Right ventricle myocardium inferior (tissue), 1 donor: ENCODE data around the gene PDPK1. TPM values are rescaled to one million over a fixed set of nuclear protein-coding genes. Genes with fewer than 3 reads are reported as not detected.
"Not testable (repeated sequence)": the region's sequence is repeated elsewhere in the genome, so short reads cannot be mapped to it uniquely, and the experiment has no call there.

Source experiments
- ATAC-seq: fragments of 200-7000 bp; cut with Tn5 transposase; one replicate; pipeline ENCODE4 v1.9.1; 2020; ENCODE audit warnings: mild to moderate bottlenecking, moderate library complexity
- DNase-seq: peaks from one replicate; pipeline ENCODE4 v3.0.0; 2021; ENCODE audit errors: missing footprints
- intact Hi-C: fragments of 100-400 bp; cut with DNase I; formaldehyde crosslinking; loops from one replicate; pipeline ENCODE4 v1.11.0; 2022
- total RNA-seq: library from RNA; stranded (reverse); fragmentation: NEBNext Ultra II Directional; extraction: Animal tissue kit (Norgen Biotek cat#: 25700); gene quantifications from one replicate; pipeline ENCODE4 v1.2.1, GENCODE V29; 2021
- donor health status: DM: no; HTN: yes; CAD: no; lungs with severe emphysema.

The PDPK1 gene
- total RNA-seq, 1 donor from 2014 or later, result 47.1 TPM

- ATAC-seq, result peak; percentile 96
- peak; percentile 100 for DNase-seq
These were observed 5.9 kb upstream of the PDPK1 start for GRCh38 chr16:2531696-2532493.

GRCh38 chr16:2532494-2533141, 5.2 kb upstream of the PDPK1 start:
- ATAC-seq, result peak; percentile 10
- peak; percentile 85 for DNase-seq
- intact Hi-C loops, result no loop called here

More at GRCh38 chr16:2531696-2532493, 5.9 kb upstream of the PDPK1 start:
- intact Hi-C loops, result no loop called here

- ATAC-seq, DNase-seq: not testable (repeated sequence)
These were observed 4.6 kb upstream of the PDPK1 start for GRCh38 chr16:2533142-2533755.

GRCh38 chr16:2533912-2534311, 3.9 kb upstream of the PDPK1 start:
- peak; percentile 15 for DNase-seq
- intact Hi-C loops, result no loop called here
- ATAC-seq, result no peak

More at GRCh38 chr16:2533142-2533755, 4.6 kb upstream of the PDPK1 start:
- intact Hi-C loops, result not testable (repeated sequence)

DNA sequence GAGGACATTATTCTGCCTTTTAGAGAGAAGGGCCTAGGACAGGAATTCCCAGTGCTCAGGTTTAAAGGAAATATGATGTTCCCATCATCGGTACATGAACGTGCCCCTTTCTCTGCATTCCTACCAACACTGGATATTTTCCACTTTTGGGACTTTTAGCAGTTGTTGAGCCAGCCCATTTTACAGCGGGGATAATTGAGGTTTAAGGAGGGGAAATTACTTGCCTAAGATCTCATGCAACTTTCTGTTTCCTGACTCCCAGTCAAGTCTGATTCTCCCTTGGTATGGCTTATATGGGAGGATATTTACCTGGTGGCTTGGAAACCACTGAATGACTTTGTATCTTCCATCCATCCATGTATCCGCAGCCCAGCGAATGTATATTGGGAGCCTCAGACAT, 3.5 kb upstream of the PDPK1 start:
- intact Hi-C loops, DNase-seq, ATAC-seq: not testable (repeated sequence)

- intact Hi-C loops, result no loop called here
- DNase-seq (peak; percentile 34), ATAC-seq (no peak)
These were observed 2.2 kb upstream of the PDPK1 start for GRCh38 chr16:2535625-2536013.

GRCh38 chr16:2539192-2539844, 1.5 kb downstream of the PDPK1 start:
- not testable (repeated sequence) for ATAC-seq

DNA sequence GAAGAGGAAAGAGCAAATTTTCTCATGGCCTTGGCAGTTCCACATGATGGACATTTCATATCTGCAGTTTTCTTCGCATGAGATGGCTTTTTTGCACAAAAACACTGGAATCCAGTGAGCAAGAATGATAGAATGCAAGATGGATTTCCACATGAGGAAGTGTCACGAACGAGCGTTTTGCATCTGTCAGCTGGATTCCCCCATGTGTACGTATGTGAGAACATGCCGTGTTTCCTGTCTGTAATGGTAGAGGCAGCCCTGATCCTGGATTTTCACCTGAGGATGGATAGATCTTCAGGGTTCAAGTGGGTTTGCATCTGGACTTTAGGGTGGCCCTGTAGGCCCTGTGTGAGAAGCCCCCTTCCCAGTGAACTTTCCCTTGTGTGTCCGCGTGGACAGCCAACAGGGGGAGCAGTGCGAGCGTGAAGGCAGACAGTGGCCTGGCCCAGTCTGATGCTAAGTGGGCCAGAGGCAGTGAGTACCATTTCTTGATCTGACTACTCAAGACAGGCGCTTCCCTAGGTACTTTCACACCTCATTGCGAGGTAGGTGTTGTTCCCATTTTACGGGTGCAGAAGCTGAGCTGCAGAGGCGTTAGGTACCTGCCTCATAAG, 2.1 kb downstream of the PDPK1 start:
- ATAC-seq, intact Hi-C loops, DNase-seq: not testable (repeated sequence)

More at GRCh38 chr16:2539192-2539844, 1.5 kb downstream of the PDPK1 start:
- intact Hi-C loops, DNase-seq: not testable (repeated sequence)

GRCh38 chr16:2540912-2541311, 3.1 kb downstream of the PDPK1 start:
- ATAC-seq, DNase-seq, intact Hi-C loops: not testable (repeated sequence)

DNA sequence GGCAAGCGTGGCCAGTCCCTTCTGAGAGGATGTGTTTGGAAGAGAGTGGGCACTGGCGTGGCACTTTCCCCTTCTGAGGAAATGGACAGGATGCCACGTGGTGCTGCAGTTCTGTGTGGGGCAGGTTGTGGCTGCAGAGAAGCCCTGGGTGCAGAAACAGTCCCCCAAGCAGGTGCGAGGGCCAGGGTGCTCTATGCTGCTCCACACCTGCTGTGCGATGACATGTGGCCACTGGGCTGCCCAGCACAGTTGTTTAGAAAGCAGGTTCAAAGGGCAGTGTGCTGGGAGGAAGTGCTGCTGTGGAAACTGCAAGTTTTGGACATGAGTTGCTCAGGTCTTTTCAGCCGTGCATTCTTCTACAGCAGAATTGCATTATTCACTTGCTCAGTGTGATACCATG, 3.6 kb downstream of the PDPK1 start:
- not testable (repeated sequence) for DNase-seq, ATAC-seq

DNA sequence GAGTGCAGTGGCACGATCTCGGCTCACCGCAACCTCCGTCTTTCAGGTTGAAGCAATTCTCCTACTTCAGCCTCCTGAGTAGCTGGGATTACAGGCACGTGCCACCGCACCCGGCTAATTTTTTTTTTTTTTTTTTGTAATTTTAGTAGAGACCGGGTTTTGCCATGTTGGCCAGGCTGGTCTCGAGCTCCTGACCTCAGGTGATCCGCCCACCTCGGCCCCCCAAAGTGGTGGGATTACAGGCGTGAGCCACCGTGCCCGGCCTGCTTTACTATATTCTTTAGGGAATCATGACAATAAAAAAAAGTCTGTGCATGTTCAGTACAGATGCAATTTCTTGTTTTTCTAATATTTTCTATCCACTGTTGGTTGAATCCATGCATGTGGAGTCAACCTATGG, 6.0 kb downstream of the PDPK1 start:
- ATAC-seq, DNase-seq, intact Hi-C loops: not testable (repeated sequence)

More for the DNA sequence above, 3.6 kb downstream of the PDPK1 start:
- intact Hi-C loops, result not testable (repeated sequence)

- ATAC-seq, intact Hi-C loops, DNase-seq: not testable (repeated sequence)
These were observed 12.6 kb downstream of the PDPK1 start for GRCh38 chr16:2550283-2550878.

DNA sequence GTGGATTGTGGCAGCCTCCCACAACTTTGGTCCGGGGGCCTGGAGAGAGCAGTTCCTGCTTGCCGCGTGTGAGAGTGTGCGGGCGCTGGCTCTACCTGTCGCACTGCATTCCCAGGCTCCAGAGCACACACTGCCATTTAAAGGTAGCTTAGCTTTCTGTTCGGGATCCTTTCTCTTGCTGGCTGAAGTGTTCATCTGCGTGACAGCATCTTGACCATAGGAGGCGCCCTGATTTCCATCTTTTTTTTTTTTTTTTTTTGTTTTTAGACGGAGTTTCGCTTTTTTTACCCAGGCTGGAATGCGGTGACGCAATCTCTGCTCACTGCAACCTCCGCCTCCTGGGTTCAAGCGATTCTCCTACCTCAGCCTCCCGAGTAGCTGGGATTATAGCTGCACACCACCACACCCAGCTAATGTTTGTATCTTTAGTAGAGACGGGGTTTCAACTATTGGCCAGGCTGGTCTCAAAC, 13.6 kb downstream of the PDPK1 start:
- ATAC-seq, intact Hi-C loops: not testable (repeated sequence)
- DNase-seq, result peak; percentile 9

DNA sequence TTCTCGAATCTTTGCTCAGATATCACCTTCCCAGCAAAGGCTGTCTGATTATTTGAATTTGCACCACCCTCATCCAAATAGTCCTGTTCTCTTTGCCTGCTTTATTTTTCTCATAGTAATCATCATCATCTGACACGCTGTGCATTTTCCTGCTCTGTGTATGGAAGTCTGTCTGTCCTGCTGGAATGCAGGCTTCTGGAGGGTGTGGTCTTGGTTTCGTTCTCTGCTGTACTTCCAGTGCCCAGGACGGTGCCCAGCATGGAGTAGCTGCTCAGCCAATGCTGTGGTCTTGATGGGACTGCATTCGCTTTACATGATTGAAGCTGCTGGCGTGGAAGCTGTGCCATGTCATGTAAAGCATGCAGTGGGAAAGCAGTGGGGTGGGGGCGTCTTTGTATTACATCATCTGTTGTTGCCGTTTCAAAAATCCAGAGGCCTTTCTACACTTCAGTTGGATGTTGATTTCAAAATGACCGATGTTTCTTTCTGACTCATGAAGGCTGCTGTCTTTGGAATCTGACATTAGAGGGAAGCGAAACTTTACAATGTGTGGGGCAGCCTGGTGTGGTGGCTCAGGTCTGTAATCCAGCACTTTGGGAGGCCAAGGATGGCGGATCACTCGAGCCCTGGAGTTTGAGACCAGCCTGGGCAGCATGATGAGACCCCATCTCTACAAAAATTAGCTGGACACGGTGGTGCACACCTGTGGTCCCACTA, 17.0 kb downstream of the PDPK1 start:
- ATAC-seq, DNase-seq, intact Hi-C loops: not testable (repeated sequence)

DNA sequence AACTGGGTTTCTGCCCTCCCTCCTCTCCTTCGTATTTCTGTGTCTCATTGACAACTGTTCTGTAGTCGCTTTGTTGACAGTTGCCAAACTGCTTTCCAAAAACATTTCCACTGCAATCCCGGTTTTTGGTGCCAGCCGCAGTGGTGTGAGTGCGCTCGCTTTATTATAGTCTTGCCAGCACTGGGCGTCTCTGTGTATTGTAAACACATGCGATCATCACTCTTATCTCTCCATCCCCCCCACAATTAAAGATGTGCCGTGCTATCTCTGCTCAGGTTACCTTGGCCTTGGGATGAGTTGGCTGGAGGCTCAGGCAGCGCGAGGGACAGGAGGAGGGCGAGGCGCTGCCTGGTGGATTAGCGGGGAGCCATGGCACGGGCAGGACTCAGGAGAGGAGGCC, 19.3 kb downstream of the PDPK1 start:
- DNase-seq, ATAC-seq, intact Hi-C loops: not testable (repeated sequence)

DNA sequence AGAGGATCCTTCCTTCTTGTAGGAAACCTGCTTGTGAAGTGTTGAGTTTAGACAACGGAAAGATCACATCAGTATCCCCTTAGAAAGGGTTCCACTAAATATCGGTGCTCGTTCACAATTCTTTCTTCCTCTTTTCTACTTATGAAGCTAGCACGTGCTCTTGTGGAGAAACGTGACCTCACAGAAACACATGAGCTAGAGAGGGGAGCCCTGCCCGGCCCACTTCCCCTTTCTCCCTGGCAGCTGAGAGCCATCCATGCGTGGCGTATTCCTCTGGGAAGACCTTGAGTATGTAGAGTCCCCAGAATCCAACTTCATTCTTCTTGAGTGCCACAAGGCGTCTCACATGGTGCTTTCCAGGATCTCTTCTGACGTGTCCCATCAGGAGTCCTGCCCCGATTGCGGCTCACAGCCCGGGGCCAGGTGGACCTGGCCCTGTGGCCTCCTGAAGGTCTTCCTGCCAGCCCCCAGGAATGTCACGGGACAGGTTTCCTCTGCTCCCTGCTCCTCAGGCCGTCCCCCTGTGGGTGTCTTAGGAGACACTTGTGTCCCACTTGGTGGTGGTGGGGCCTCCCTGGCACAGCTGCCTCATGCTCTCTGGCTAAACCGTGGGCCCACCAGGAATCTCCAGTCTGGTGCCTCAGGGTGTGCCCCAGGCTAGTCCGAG, 22.4 kb downstream of the PDPK1 start:
- intact Hi-C loops, DNase-seq: not testable (repeated sequence)
- peak; percentile 63 for ATAC-seq

DNA sequence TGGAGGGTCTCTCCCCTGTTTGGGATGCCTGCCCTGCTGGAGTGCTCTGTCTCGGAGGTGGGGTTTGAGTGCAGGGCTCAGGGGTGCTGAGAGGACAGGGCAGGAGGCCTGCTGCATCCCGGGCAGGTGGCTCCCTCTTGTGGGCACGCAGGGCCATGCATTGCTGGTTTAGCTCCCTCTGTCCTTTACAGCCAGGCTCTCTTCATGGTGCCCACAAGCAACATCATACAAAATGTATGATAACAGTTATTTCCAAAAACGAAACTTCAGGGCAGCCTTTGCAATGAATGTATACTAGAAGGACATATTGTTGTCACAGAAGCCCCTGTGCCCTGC, 22.9 kb downstream of the PDPK1 start:
- DNase-seq, result peak; percentile 76
- ATAC-seq, result peak; percentile 83
- intact Hi-C loops, result not testable (repeated sequence)
